Coronary artery (tissue), 2 donors: ENCODE data around the gene CDH23.

Source experiments
- DNase-seq: peaks from one replicate; pipeline ENCODE4 v3.0.0-alpha.2; 2017; ENCODE audit warnings: low spot score
- H3K27ac ChIP-seq, 2 donors: fragments of 200-600 bp; sonication (generic); one replicate each; pipeline ENCODE4 v1.5.1; 2016 to 2019
- H3K4me3 ChIP-seq: fragments of 200-600 bp; sonication (generic); 2 replicates; pipeline ENCODE4 v1.5.1; 2016; ENCODE audit warnings: mild to moderate bottlenecking, moderate library complexity
- CTCF ChIP-seq: fragments of 200-600 bp; sonication (generic); IDR thresholded peaks from one replicate; pipeline ENCODE4 v1.5.1; 2019; ENCODE audit warnings: antibody characterized with exemption

The CDH23 gene

GRCh38 chr10:71757399-71757922 lies 360.7 kb downstream of the CDH23 start:
- Histone ChIP-seq H3K4me3 (no peak overlapping the region), H3K27ac (peak overlapping the region in 1 of 2 donors; percentile 71)
- no peak for TF ChIP-seq CTCF
- DNase-seq: no peak

- no peak for DNase-seq
- Histone ChIP-seq H3K4me3 (no peak overlapping the region), H3K27ac (peak overlapping the region in 1 of 2 donors; percentile 4)
- TF ChIP-seq CTCF: no peak
Measured at GRCh38 chr10:71761105-71761511, 364.4 kb downstream of the CDH23 start.

DNA sequence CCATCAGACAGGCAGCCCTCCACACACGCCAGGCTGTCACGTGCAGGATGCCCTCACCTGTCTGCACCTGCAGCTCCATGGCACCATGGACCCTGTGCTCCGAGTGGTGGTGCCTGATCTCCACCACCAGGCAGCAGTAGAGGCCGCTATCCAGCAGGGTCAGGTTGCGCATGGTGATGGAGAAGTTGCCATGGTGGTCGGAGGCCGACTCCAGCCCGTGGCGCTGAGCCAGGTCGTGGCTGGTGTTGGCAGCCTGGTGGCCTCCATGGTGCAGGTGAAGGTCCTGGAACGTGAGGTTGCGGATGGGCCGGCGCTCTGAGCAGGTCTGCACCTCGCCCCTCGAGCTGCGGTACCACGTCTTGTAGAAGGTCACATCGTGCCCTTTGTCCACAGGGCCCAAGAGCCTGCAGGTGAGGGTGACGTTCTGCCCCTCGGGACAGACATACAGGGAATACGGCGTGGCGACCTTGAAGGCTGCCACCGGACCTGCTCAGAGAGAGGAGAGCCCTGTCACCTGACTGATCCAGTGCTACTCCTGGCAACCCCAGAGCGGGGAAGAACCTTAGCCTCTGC lies 364.9 kb downstream of the CDH23 start:
- Histone ChIP-seq H3K27ac (peak overlapping the region in 1 of 2 donors; percentile 4), H3K4me3 (no peak overlapping the region)
- no peak for TF ChIP-seq CTCF
- DNase-seq: no peak

GRCh38 chr10:71762324-71762723 lies 365.6 kb downstream of the CDH23 start:
- TF ChIP-seq CTCF: no peak
- no peak for DNase-seq
- Histone ChIP-seq H3K4me3 (no peak overlapping the region), H3K27ac (peak overlapping the region in 1 of 2 donors; percentile 4)

- no peak for TF ChIP-seq CTCF
- H3K4me3 ChIP-seq: no peak overlapping the region
- no peak for DNase-seq
- H3K27ac ChIP-seq: peak overlapping the region in 1 of 2 donors; percentile 43
Measured at GRCh38 chr10:71763352-71764127, 366.8 kb downstream of the CDH23 start.

- H3K27ac ChIP-seq: peak overlapping the region; percentile 94 to 96
- TF ChIP-seq CTCF: no peak
- peak overlapping the region; percentile 32 for H3K4me3 ChIP-seq
- DNase-seq: no peak
Measured at GRCh38 chr10:71765176-71765904, 368.6 kb downstream of the CDH23 start.
